Keratinocyte (primary cell): ENCODE measurements around the gene CD101.

Source experiments
- CTCF ChIP-seq, 3 experiments: IDR thresholded peaks in 1 of 3; conservative IDR thresholded peaks in 1 of 3; optimal IDR thresholded peaks in 1 of 3; 2 replicates in 2 of 3; 3 replicates in 1 of 3; pipeline versions ENCODE3 to v1.5.1; 2011; ENCODE audit warnings: low read length in 3 of 3, mild to moderate bottlenecking in 3 of 3, moderate library complexity in 2 of 3, control low read depth in 1 of 3, inconsistent platforms in 1 of 3; ENCODE audit not compliant: insufficient read depth in 2 of 3; ENCODE audit errors: extremely low read depth in 1 of 3
- EZH2 ChIP-seq: IDR thresholded peaks from one replicate; pipeline ENCODE4 v1.6.1; 2012; ENCODE audit warnings: inconsistent platforms, mild to moderate bottlenecking, low read length, moderate library complexity

GRCh38 chr1:117079737-117080136 lies 78.2 kb downstream of the CD101 start:
- TF ChIP-seq EZH2 (no peak), CTCF (optimal IDR thresholded peaks at IDR 0.05 in 1 of 3, IDR thresholded peaks at IDR 0.05 in 1 of 3, conservative IDR thresholded peaks at IDR 0.05 in 1 of 3; ENCODE audit: extremely low read depth in 1 of 3, insufficient read depth in 2 of 3, low read length in 3 of 3) (no peak)
